Activated T-helper 2 cell treated with anti-CD3 and anti-CD28 coated beads, Interferon-gamma antibody, Interleukin-2, Interleukin-4, amounts not matched to agents 10 μg/mL and 5 μg/mL and 100 μg/mL, durations not matched to agents 14 hours and 24 hours and 36 hours (primary cell): ENCODE measurements around the gene RANBP10. TPM values are rescaled to one million over a fixed set of nuclear protein-coding genes. Genes with fewer than 3 reads are reported as not detected.
A peak's percentile ranks its signal among the peaks of the same experiment; 100 is the strongest.

ENCODE experiments used
- DNase-seq: peaks from one replicate; pipeline ENCODE4 v3.0.0; 2021; ENCODE audit warnings: low spot score
- H3K27ac Mint-ChIP-seq: one replicate; pipeline ENCODE4 v1.8.0; 2021; ENCODE audit warnings: mixed read lengths
- H3K27me3 Mint-ChIP-seq: one replicate; pipeline ENCODE4 v1.8.0; 2021; ENCODE audit warnings: low read depth, mixed read lengths
- H3K36me3 Mint-ChIP-seq: one replicate; pipeline ENCODE4 v1.8.0; 2021; ENCODE audit warnings: low read depth, mixed read lengths
- H3K4me1 Mint-ChIP-seq: one replicate; pipeline ENCODE4 v1.8.0; 2021; ENCODE audit warnings: low read depth, mixed read lengths
- H3K4me3 Mint-ChIP-seq: one replicate; pipeline ENCODE4 v1.8.0; 2021; ENCODE audit warnings: low read depth, mild to moderate bottlenecking, moderate library complexity, mixed read lengths
- H3K9me3 Mint-ChIP-seq: one replicate; pipeline ENCODE4 v1.8.0; 2021; ENCODE audit warnings: mixed read lengths
- intact Hi-C: fragments of 100-400 bp; cut with micrococcal nuclease; formaldehyde crosslinking; loops from one replicate; pipeline ENCODE4 v1.15.1; 2023
- total RNA-seq: library from RNA; stranded (reverse); gene quantifications from 2 replicates; pipeline ENCODE4 v1.2.3, GENCODE V29; 2022

The RANBP10 gene
- total RNA-seq, 1 donor from 2014 or later, result 17.3 TPM

DNA sequence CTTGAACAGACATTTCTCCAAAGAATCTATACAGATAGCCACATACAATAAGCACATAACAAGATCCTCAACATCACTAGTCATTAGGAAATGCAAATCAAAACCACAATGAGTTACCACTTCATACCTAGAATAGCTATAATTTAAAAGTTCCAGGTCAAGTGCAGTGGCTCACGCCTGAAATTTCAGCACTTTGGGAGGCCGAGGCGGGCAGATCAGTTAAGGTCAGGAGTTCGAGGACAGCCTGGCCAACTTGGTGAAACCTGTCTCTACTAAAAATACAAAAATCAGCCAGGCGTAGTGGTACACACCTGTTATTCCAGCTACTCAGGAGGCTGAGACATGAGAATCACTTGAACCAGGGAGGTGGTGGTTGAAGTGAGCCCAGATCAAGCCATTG lies 19.9 kb downstream of the RANBP10 start:
- Mint-ChIP-seq H3K27me3 (no peaks in the 10 kb centered on the region), H3K27ac (no peak overlapping the region), H3K36me3 (peaks cover 9% of the 10 kb centered on the region), H3K4me3 (no peak overlapping the region), H3K4me1 (peaks cover 9% of the 10 kb centered on the region), H3K9me3 (no peaks in the 10 kb centered on the region)
- intact Hi-C loops, result no loop called here
- no peak for DNase-seq

DNA sequence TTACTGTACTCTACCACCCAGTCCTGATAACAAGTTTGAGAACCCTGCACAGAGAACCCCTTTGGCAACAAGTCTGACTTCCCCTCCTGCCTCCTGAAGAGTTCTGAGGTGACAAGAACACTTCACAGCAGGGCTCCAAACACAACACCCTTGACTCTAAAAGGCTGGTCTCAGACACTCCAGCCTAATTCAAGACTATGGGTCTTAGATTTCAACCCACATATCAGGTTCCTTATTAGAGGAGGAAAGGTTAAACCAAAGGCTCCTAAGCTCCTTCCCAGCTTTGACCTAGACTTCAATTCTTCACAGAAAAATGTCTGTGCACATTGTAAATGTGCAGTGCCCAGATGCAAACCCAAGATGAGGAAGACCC lies 23.0 kb downstream of the RANBP10 start:
- Mint-ChIP-seq H3K4me1 (peaks cover 22% of the 10 kb centered on the region), H3K4me3 (no peak overlapping the region), H3K27me3 (no peaks in the 10 kb centered on the region), H3K36me3 (peaks cover 7% of the 10 kb centered on the region), H3K9me3 (no peaks in the 10 kb centered on the region), H3K27ac (no peak overlapping the region)
- intact Hi-C loops, result no loop called here
- no peak for DNase-seq

DNA sequence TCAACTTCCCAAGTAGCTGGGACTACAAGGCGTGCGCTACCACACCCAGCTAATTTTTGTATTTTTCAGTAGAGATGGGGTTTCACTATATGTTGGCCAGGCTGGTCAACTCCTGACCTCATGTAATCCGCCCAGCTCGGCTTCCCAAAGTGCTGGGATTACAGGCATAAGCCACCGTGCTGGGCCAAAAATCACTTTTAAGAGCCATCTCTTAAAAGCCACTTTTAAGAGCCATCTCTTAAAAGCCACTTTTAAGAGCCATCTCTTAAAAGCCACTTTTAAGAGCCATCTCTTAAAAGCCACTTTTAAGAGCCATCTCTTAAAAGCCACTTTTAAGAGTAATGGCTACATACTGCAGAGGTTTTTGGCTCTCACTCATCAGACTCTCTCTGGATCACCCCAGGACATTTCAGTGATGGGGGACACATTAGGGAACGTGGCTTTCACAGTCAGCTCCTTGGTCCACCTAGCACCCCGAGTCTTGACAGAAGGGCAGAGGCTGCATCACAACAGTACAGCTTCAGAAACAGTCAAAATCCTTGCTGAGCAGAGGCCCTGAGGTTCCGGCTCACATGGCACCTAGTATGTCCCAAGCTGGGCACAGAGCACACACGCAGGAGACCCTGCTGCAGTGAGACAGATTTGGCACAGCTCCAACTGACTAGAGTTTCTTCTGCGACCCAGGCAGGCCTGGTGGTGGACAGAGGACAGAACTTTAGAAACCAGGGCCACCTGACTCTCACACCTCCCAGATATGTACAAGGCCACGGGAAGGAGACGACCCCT lies 23.6 kb downstream of the RANBP10 start:
- Mint-ChIP-seq H3K27me3 (no peaks in the 10 kb centered on the region), H3K4me1 (peaks cover 22% of the 10 kb centered on the region), H3K4me3 (no peak overlapping the region), H3K27ac (no peak overlapping the region), H3K36me3 (peaks cover 7% of the 10 kb centered on the region), H3K9me3 (no peaks in the 10 kb centered on the region)
- DNase-seq, result no peak
- intact Hi-C loops, result no loop called here

- H3K4me3 Mint-ChIP-seq, result peak overlapping the region; percentile 32
- intact Hi-C loops, result no loop called here
- H3K27ac Mint-ChIP-seq, result peak overlapping the region; percentile 81
These were observed 24.8 kb downstream of the RANBP10 start for GRCh38 chr16:67781565-67781921.

DNA sequence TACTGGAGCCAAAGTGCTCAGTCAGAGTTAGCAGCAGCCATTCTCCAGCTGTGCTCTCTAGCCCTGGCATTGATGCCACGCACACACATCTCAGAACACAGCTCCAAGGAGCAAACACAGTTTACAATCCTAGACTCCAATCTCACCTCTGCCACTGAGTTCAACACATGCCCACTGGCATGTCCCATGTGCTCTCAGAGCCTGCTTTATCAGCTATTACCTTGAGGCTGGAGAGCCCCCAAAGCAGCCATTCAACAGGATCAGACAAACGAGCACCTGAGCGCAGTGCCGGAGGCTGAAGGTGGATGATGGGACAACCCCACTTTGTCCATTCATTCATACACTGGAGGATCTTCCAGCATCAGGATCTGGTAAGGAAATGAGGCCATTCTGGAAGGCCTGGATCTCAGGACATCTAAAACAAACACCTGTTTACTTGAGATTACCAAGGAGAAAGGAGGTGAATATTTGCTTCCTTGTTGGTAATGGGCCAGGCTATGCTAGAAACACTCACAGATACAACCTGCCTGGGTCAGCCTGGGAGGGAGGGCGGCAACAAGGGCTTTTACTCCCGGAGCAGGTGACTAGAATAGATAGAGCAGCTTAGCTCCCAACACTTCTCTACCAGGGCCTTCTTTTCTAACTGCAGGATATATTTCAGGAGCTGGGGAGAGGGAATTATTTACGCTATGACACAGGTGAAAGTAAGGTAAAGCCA lies 25.4 kb downstream of the RANBP10 start:
- intact Hi-C loops, result no loop called here
- DNase-seq, result no peak
- peak overlapping the region; percentile 32 for H3K4me3 Mint-ChIP-seq

More at GRCh38 chr16:67781565-67781921, 24.8 kb downstream of the RANBP10 start:
- DNase-seq, result peak; percentile 17
- no peaks in the 10 kb centered on the region for H3K27me3 Mint-ChIP-seq
- peaks cover 7% of the 10 kb centered on the region for H3K36me3 Mint-ChIP-seq
- H3K4me1 Mint-ChIP-seq, result peaks cover 22% of the 10 kb centered on the region
- H3K9me3 Mint-ChIP-seq, result no peaks in the 10 kb centered on the region

DNA sequence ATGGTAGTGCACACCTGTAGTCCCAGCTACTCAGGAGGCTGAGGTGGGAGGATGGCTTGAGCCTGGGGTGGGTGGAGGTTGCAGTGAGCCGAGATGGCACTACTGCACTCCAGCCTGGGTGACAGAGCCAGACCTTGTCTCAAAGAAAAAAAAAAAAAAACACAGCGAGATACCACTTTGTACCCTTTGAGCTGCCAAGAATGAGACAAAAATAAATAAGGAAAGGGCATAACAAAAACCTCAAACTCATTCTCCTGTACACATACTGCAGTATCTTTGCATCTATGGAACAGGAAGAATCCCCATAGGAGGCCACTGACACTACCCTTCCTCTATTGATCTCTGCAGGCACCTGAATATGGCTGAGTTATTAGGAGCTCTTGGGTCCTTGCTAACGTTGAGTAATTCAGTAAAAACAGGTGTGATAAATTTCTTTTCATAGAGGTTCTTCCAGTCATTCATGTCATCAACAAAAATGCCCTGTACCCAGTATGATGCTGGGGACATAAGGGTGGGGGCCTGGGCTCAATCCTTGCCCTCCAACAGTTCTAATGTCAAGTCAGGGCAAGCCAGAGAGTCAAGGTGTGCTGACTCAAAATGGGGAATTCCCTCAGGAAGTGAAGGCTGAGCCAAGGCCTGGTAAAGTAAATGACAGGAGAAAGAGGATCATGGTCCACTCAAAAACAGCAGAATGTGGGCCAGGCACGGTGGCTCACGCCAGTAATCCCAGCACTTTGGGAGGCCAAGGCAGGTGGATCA lies 26.9 kb downstream of the RANBP10 start:
- peaks cover 20% of the 10 kb centered on the region for H3K4me1 Mint-ChIP-seq
- no peak overlapping the region for H3K27ac Mint-ChIP-seq
- H3K36me3 Mint-ChIP-seq, result peaks cover 10% of the 10 kb centered on the region
- H3K9me3 Mint-ChIP-seq, result no peaks in the 10 kb centered on the region
- no peak overlapping the region for H3K4me3 Mint-ChIP-seq
- intact Hi-C loops, result no loop called here
- no peaks in the 10 kb centered on the region for H3K27me3 Mint-ChIP-seq
- DNase-seq, result no peak

More for the DNA sequence above, 25.4 kb downstream of the RANBP10 start:
- Mint-ChIP-seq H3K27ac (peak overlapping the region; percentile 81), H3K4me1 (peaks cover 20% of the 10 kb centered on the region), H3K36me3 (peaks cover 7% of the 10 kb centered on the region), H3K9me3 (no peaks in the 10 kb centered on the region), H3K27me3 (no peaks in the 10 kb centered on the region)

DNA sequence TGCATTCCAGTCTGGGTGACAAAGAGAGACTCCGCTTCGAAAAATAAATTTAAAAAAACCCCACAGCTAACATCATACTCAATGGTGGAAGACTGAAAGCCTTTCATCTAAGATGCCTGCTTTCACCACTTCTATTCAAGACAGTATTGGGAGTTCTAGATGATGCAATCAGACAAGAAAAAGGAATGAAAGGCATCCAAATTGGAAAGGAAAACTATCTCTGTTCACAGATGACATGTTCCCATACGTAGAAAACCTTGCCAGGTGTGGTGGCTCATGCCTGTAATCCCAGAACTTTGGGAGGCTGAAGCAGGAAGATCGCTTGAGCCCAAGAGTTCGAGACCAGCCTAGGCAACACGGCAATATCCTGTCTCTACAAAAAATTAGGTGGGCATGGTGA lies 31.1 kb downstream of the RANBP10 start:
- DNase-seq, result no peak
- intact Hi-C loops, result no loop called here
- no peaks in the 10 kb centered on the region for H3K27me3 Mint-ChIP-seq
- H3K36me3 Mint-ChIP-seq, result peaks cover 15% of the 10 kb centered on the region
- no peak overlapping the region for H3K4me3 Mint-ChIP-seq
- H3K4me1 Mint-ChIP-seq, result peaks cover 6% of the 10 kb centered on the region
- no peaks in the 10 kb centered on the region for H3K9me3 Mint-ChIP-seq
- H3K27ac Mint-ChIP-seq, result no peak overlapping the region

DNA sequence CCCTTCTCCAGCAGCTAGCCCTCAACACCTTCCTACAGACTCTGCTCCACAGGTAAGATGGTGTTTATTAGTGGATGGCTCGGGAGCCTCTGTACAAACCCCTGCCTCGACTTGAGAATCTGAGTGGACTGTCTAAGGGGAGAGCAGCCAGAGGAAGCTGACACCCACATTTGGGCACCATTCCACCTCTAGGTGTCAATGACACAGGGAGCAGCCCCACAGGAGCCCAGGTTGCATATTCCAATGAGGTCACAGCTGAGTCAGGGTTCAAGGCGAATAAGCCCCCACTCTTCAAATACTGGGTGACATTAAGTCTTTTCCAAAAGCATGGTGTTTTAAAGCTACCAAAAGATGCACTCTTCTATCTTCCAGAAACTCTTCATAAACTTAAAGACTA lies 31.9 kb downstream of the RANBP10 start:
- intact Hi-C loops, result no loop called here
- Mint-ChIP-seq H3K27me3 (no peaks in the 10 kb centered on the region), H3K9me3 (no peaks in the 10 kb centered on the region), H3K27ac (no peak overlapping the region), H3K36me3 (peaks cover 16% of the 10 kb centered on the region), H3K4me1 (peaks cover 3% of the 10 kb centered on the region), H3K4me3 (no peak overlapping the region)
- DNase-seq, result no peak

- Mint-ChIP-seq H3K36me3 (peaks cover 16% of the 10 kb centered on the region), H3K27ac (no peak overlapping the region), H3K9me3 (no peaks in the 10 kb centered on the region), H3K4me3 (no peak overlapping the region), H3K4me1 (peaks cover 3% of the 10 kb centered on the region), H3K27me3 (no peaks in the 10 kb centered on the region)
- intact Hi-C loops, result no loop called here
- DNase-seq, result no peak
These were observed 32.5 kb downstream of the RANBP10 start for GRCh38 chr16:67773569-67774456.

GRCh38 chr16:67773099-67773498 lies 33.3 kb downstream of the RANBP10 start:
- DNase-seq, result no peak
- Mint-ChIP-seq H3K27ac (no peak overlapping the region), H3K36me3 (peaks cover 16% of the 10 kb centered on the region), H3K4me3 (no peak overlapping the region), H3K27me3 (no peaks in the 10 kb centered on the region), H3K4me1 (peaks cover 3% of the 10 kb centered on the region), H3K9me3 (no peaks in the 10 kb centered on the region)
- intact Hi-C loops, result no loop called here

DNA sequence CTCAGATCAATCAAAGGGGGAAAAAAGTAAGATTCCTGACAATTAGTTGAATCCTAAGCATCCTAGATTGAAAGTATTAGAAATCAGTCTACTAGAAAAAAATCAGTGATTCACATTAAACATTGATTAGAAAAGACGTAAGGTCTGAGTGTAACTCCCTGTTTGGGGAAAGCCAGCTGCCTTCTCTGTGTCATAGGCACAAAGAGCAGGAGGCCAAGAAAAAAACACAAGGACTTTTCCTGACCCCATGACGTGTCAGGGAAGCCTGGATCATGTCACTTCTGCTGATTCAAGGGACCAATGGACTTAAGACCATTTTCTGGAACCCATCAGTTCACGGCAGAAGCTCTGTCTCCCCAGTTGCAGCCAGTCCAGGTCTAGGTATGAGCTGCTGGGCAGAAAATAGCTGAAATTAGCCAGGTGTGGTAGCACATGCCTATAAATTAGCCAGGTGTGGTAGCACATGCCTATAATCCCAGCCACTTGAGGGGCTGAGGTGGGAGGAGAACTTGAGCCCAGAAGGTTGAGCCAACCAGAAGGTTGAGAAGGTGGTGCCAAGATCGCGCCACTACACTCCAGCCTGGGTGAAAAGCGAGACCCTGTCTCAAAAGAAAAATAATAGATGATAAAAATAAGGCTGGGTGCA lies 35.9 kb downstream of the RANBP10 start:
- no peaks in the 10 kb centered on the region for H3K9me3 Mint-ChIP-seq
- intact Hi-C loops, result no loop called here
- H3K27ac Mint-ChIP-seq, result no peak overlapping the region
- no peak for DNase-seq
- peaks cover 3% of the 10 kb centered on the region for H3K4me1 Mint-ChIP-seq
- no peak overlapping the region for H3K4me3 Mint-ChIP-seq
- peaks cover 22% of the 10 kb centered on the region for H3K36me3 Mint-ChIP-seq
- H3K27me3 Mint-ChIP-seq, result no peaks in the 10 kb centered on the region

GRCh38 chr16:67767953-67768352 lies 38.4 kb downstream of the RANBP10 start:
- peaks cover 24% of the 10 kb centered on the region for H3K36me3 Mint-ChIP-seq
- no peak for DNase-seq
- intact Hi-C loops, result no loop called here

More at GRCh38 chr16:67767953-67768352, 38.4 kb downstream of the RANBP10 start:
- H3K9me3 Mint-ChIP-seq, result no peaks in the 10 kb centered on the region
- H3K4me1 Mint-ChIP-seq, result peaks cover 3% of the 10 kb centered on the region
- H3K4me3 Mint-ChIP-seq, result no peak overlapping the region
- no peaks in the 10 kb centered on the region for H3K27me3 Mint-ChIP-seq
- no peak overlapping the region for H3K27ac Mint-ChIP-seq
